Mammary epithelial cell (primary cell): ENCODE data around the gene COL5A1.

Experiments used
- EZH2 ChIP-seq: IDR thresholded peaks from 2 replicates; pipeline ENCODE4 v1.6.1; 2012; ENCODE audit warnings: low read length, inconsistent platforms, borderline replicate concordance
- TF ChIP-seq, protein P1 (sequence below), 2 donors: IDR thresholded peaks in 1 of 2; conservative IDR thresholded peaks in 1 of 2; 2 replicates each; pipeline ENCODE4 v1.5.1; 2011 to 2012; ENCODE audit warnings: inconsistent platforms in 2 of 2, low read length in 2 of 2, mild to moderate bottlenecking in 2 of 2, control low read depth in 1 of 2, low read depth in 1 of 2; ENCODE audit not compliant: insufficient read depth in 1 of 2; ENCODE audit errors: extremely low read depth in 1 of 2

DNA sequence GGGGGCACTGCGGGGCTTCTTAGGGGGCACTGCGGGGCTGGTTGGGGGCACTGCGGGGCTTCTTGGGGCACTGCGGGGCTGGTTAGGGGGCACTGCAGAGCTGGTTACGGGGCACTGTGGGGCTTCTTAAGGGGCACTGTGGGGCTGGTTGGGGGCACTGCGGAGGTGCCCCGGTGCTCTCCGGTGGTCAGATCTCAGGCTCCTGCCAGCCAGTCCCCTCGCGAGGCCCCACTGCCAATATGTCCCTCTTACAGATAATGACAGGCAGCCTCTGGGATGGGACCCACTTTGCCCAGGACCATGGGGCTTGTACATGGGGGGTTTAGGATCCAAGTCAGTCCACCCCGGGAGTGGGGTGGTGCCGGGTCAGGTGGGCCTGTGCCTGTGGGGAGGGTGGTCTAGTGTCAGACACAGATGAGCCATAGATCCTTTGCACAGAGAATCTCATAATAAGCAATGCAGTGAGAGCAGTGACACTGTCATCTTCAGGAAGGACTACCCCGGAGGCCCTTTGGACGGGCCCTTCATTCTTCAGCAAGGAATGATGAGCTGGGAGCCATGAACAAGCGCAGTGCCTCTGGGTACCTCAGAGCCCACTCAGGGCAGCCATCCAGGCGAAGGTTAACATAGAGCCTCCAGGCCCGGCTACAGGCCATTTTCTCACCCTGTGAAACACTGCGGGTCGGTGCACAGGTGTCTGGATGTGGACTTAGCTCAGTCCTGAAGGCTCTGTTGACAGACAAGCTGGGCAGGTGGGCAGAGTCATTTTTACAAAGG is 38.2 kb downstream of the COL5A1 start:
- TF ChIP-seq, protein P1, sequence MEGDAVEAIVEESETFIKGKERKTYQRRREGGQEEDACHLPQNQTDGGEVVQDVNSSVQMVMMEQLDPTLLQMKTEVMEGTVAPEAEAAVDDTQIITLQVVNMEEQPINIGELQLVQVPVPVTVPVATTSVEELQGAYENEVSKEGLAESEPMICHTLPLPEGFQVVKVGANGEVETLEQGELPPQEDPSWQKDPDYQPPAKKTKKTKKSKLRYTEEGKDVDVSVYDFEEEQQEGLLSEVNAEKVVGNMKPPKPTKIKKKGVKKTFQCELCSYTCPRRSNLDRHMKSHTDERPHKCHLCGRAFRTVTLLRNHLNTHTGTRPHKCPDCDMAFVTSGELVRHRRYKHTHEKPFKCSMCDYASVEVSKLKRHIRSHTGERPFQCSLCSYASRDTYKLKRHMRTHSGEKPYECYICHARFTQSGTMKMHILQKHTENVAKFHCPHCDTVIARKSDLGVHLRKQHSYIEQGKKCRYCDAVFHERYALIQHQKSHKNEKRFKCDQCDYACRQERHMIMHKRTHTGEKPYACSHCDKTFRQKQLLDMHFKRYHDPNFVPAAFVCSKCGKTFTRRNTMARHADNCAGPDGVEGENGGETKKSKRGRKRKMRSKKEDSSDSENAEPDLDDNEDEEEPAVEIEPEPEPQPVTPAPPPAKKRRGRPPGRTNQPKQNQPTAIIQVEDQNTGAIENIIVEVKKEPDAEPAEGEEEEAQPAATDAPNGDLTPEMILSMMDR (conservative IDR thresholded peaks at IDR 0.05 in 1 of 2, IDR thresholded peaks at IDR 0.05 in 1 of 2; ENCODE audit: extremely low read depth in 1 of 2, insufficient read depth in 1 of 2, low read depth in 1 of 2, low read length in 2 of 2): no peak
- no peak for TF ChIP-seq EZH2
